Activated T-cell treated with anti-CD3 and anti-CD28 coated beads, Interleukin-2, amount 50 U/mL, for 24 hours (primary cell): ENCODE results near the gene TRIM52.
A peak's percentile ranks its signal among the peaks of the same experiment; 100 is the strongest.
"Not testable (repeated sequence)": the region's sequence is repeated elsewhere in the genome, so short reads cannot be mapped to it uniquely, and the experiment has no call there.

Experiments used
- DNase-seq: peaks from one replicate; pipeline ENCODE4 v3.0.0-alpha.2; 2020
- H3K27ac Mint-ChIP-seq: 2 replicates; pipeline ENCODE4 v1.8.0; 2020; ENCODE audit warnings: mild to moderate bottlenecking, mixed read lengths
- H3K27me3 Mint-ChIP-seq: 2 replicates; pipeline ENCODE4 v1.8.0; 2020; ENCODE audit warnings: mixed read lengths
- H3K36me3 Mint-ChIP-seq: 2 replicates; pipeline ENCODE4 v1.8.0; 2020; ENCODE audit warnings: low read depth, mixed read lengths
- H3K4me1 Mint-ChIP-seq: 2 replicates; pipeline ENCODE4 v1.8.0; 2020; ENCODE audit warnings: low read depth, mixed read lengths
- H3K4me3 Mint-ChIP-seq: 2 replicates; pipeline ENCODE4 v1.8.0; 2020; ENCODE audit warnings: mild to moderate bottlenecking, moderate library complexity, mixed read lengths
- H3K9me3 Mint-ChIP-seq: 2 replicates; pipeline ENCODE4 v1.8.0; 2020; ENCODE audit warnings: mixed read lengths

Gene TRIM52

GRCh38 chr5:181217111-181217802, 43.7 kb downstream of the TRIM52 start:
- Mint-ChIP-seq H3K27ac (peak overlapping the region; percentile 97), H3K36me3 (peaks cover 1% of the 10 kb centered on the region), H3K9me3 (no peaks in the 10 kb centered on the region), H3K4me3 (peak overlapping the region; percentile 76), H3K4me1 (peaks cover 51% of the 10 kb centered on the region), H3K27me3 (peaks cover 6% of the 10 kb centered on the region)
- DNase-seq: peak; percentile 79

GRCh38 chr5:181215997-181216989, 44.6 kb downstream of the TRIM52 start:
- DNase-seq: peak; percentile 60
- H3K4me3 Mint-ChIP-seq: peak overlapping the region; percentile 82
- peaks cover 3% of the 10 kb centered on the region for H3K27me3 Mint-ChIP-seq
- no peaks in the 10 kb centered on the region for H3K36me3 Mint-ChIP-seq
- no peaks in the 10 kb centered on the region for H3K9me3 Mint-ChIP-seq
- peak overlapping the region; percentile 69 for H3K27ac Mint-ChIP-seq
- peaks cover 44% of the 10 kb centered on the region for H3K4me1 Mint-ChIP-seq

- H3K27ac Mint-ChIP-seq, H3K9me3 Mint-ChIP-seq, H3K4me3 Mint-ChIP-seq, DNase-seq, H3K36me3 Mint-ChIP-seq, H3K27me3 Mint-ChIP-seq: not testable (repeated sequence)
- H3K4me1 Mint-ChIP-seq: peaks cover 31% of the 10 kb centered on the region
These were observed 46.7 kb downstream of the TRIM52 start for GRCh38 chr5:181214249-181214648.

DNA sequence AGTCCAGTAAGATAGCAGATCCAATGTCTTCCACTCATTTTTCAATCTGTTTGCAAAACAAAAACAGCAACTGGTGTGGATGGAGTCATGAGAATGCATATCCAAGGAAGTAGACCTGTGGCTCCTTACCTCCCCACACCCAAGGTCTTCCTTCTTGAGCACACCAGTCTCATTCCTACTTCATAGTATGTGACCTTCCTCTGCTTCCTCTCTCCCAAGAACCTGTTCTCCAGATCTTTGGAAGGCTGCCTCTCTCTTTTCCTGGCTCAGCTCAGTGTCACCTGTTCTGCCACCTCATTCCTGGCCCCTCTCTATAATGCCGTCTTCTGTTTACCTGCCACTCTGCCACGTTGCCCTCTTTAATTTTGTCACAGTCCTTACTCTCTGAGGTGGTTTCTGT, 48.0 kb downstream of the TRIM52 start:
- Mint-ChIP-seq H3K36me3 (no peaks in the 10 kb centered on the region), H3K27me3 (no peaks in the 10 kb centered on the region), H3K4me1 (peaks cover 30% of the 10 kb centered on the region), H3K9me3 (no peaks in the 10 kb centered on the region), H3K4me3 (no peak overlapping the region), H3K27ac (no peak overlapping the region)
- DNase-seq: no peak

DNA sequence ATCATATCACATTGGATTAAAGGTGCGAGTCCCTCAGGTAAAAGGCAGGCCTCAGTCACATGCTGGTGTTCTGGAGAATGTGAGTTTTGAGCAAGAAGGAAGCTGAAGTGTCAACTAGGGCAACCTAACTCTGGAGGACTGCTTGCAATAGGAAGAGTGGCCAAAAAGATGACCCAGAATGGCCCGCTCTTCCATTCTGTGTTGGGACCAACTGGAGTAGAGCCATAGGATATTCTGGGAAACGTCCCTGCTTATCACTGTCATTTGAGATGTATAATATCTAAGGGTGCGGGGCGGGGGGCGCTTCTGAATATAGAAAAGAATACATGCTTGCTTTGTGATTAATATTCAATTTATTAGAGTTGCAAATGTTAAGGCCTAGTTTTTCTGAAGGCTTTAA, 48.9 kb downstream of the TRIM52 start:
- H3K4me1 Mint-ChIP-seq: peaks cover 28% of the 10 kb centered on the region
- peaks cover 4% of the 10 kb centered on the region for H3K36me3 Mint-ChIP-seq
- no peak overlapping the region for H3K4me3 Mint-ChIP-seq
- no peaks in the 10 kb centered on the region for H3K9me3 Mint-ChIP-seq
- H3K27me3 Mint-ChIP-seq: peaks cover 4% of the 10 kb centered on the region
- no peak for DNase-seq
- H3K27ac Mint-ChIP-seq: no peak overlapping the region

GRCh38 chr5:181211208-181211607, 49.7 kb downstream of the TRIM52 start:
- DNase-seq: no peak
- no peak overlapping the region for H3K4me3 Mint-ChIP-seq
- no peaks in the 10 kb centered on the region for H3K9me3 Mint-ChIP-seq
- H3K36me3 Mint-ChIP-seq: peaks cover 4% of the 10 kb centered on the region
- no peak overlapping the region for H3K27ac Mint-ChIP-seq
- peaks cover 29% of the 10 kb centered on the region for H3K4me1 Mint-ChIP-seq
- H3K27me3 Mint-ChIP-seq: peaks cover 8% of the 10 kb centered on the region

DNA sequence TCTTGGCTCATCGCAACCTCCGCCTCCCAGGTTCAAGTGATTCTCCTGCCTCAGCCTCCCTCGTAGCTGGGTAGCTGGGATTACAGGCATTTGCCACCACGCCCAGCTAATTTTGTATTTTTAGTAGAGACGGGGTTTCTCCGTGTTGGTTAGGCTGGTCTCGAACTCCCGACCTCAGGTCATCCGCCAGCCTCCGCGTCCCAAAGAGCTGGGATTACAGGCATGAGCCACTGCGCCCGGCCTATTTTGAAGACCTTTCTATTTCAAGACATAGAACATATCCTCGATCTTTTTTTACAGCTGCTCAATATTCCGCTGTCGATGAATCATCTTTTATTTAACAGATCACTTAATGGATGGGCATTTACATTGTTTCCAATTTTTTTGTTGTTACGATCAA, 50.2 kb downstream of the TRIM52 start:
- not testable (repeated sequence) for H3K9me3 Mint-ChIP-seq, H3K4me3 Mint-ChIP-seq, H3K36me3 Mint-ChIP-seq, DNase-seq, H3K27ac Mint-ChIP-seq
- peaks cover 13% of the 10 kb centered on the region for H3K27me3 Mint-ChIP-seq
- H3K4me1 Mint-ChIP-seq: peaks cover 32% of the 10 kb centered on the region

GRCh38 chr5:181210148-181210547, 50.8 kb downstream of the TRIM52 start:
- not testable (repeated sequence) for H3K4me3 Mint-ChIP-seq

DNA sequence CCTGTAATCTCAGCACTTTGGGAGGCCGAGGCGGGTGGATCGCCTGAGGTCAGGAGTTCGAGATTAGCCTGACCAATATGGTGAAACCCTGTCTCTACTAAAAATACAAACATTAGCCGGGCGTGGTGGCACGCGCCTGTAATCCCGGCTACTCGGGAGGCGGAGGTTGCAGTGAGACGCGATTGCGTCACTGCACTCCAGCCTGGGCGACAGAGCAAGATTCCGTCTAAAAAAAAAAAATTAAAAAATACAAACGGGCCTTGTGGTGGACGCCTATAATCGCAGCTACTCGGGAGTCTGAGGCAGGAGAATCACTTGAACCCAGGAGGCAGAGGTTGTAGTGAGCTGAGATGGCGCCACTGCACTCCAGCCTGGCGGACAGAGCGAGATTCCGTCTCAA, 51.9 kb downstream of the TRIM52 start:
- not testable (repeated sequence) for H3K36me3 Mint-ChIP-seq, H3K9me3 Mint-ChIP-seq, H3K4me3 Mint-ChIP-seq, H3K27ac Mint-ChIP-seq, DNase-seq
- H3K27me3 Mint-ChIP-seq: peaks cover 24% of the 10 kb centered on the region
- peaks cover 39% of the 10 kb centered on the region for H3K4me1 Mint-ChIP-seq

More at GRCh38 chr5:181210148-181210547, 50.8 kb downstream of the TRIM52 start:
- Mint-ChIP-seq H3K4me1 (peaks cover 36% of the 10 kb centered on the region), H3K27me3 (peaks cover 17% of the 10 kb centered on the region)
- DNase-seq, H3K9me3 Mint-ChIP-seq, H3K36me3 Mint-ChIP-seq, H3K27ac Mint-ChIP-seq: not testable (repeated sequence)

- DNase-seq: no peak
- peak overlapping the region; percentile 84 for H3K4me3 Mint-ChIP-seq
- H3K27me3 Mint-ChIP-seq: peaks cover 32% of the 10 kb centered on the region
- H3K27ac Mint-ChIP-seq: peak overlapping the region; percentile 95
- H3K4me1 Mint-ChIP-seq: peaks cover 41% of the 10 kb centered on the region
- H3K36me3 Mint-ChIP-seq: peaks cover 4% of the 10 kb centered on the region
- no peaks in the 10 kb centered on the region for H3K9me3 Mint-ChIP-seq
These were observed 53.0 kb downstream of the TRIM52 start for GRCh38 chr5:181207960-181208253.

DNA sequence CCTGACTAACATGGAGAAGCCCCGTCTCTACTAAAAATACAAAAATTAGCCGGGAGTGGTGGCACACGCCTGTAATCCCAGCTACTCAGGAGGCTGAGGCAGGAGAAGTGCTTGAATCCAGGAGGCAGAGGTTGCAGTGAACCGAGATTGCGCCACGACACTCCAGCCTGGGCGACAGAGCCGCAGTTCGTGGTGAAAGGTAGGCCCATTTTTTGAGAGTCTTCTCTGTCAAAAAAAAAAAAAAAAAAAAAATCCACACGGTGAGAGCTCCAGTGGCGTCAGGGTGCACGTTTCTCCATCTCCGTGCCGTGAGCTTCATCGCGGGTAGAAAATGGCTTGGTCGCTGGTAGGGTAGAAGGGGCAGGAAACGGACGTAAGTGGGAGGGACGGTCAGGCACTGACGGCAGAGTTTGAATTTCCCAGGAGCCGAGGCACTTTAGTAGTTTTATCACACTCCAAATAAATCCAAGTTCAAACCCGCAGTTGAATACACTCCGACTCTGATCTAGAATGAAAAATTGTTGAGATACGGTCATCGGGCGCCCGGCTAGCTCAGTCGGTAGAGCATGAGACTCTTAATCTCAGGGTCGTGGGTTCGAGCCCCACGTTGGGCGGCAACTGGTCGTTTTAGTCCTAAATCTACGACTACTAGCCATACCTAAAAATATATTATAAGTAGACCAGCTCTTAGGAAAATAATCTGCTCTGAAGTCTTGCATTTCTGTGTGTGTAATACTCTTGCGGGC, 53.6 kb downstream of the TRIM52 start:
- Mint-ChIP-seq H3K36me3 (peaks cover 4% of the 10 kb centered on the region), H3K27me3 (peaks cover 32% of the 10 kb centered on the region), H3K4me3 (peak overlapping the region; percentile 84), H3K27ac (peak overlapping the region; percentile 95), H3K4me1 (peaks cover 41% of the 10 kb centered on the region), H3K9me3 (no peaks in the 10 kb centered on the region)
- peak; percentile 92 for DNase-seq

- peak; percentile 64 for DNase-seq
- H3K4me3 Mint-ChIP-seq: peak overlapping the region; percentile 84
- H3K27ac Mint-ChIP-seq: peak overlapping the region; percentile 95
- peaks cover 37% of the 10 kb centered on the region for H3K4me1 Mint-ChIP-seq
- H3K9me3 Mint-ChIP-seq: no peaks in the 10 kb centered on the region
- peaks cover 32% of the 10 kb centered on the region for H3K27me3 Mint-ChIP-seq
- peaks cover 4% of the 10 kb centered on the region for H3K36me3 Mint-ChIP-seq
These were observed 54.9 kb downstream of the TRIM52 start for GRCh38 chr5:181205761-181206649.
